Psoas muscle (tissue), 8 donors: ENCODE data around the gene CFB. TPM values are rescaled to one million over a fixed set of nuclear protein-coding genes. Genes with fewer than 3 reads are reported as not detected.

Source experiments
- ATAC-seq, 4 donors: fragments of 200-7000 bp; cut with Tn5 transposase; one replicate each; pipeline ENCODE4 v1.9.1; 2020; ENCODE audit warnings: moderate library complexity in 3 of 4, mild to moderate bottlenecking in 2 of 4
- DNase-seq, 2 donors: peaks; one replicate each; pipeline ENCODE4 v3.0.0-alpha.2; 2020
- H3K27ac ChIP-seq: fragments of 200-600 bp; one replicate; pipeline ENCODE4 v1.8.0; 2022
- H3K27me3 ChIP-seq, 3 donors: fragments of 200-600 bp in 1 of 3; one replicate each; pipeline versions ENCODE4 v1.6.1 to v1.8.0; 2013 to 2022; ENCODE audit warnings: low read length in 2 of 3, mild to moderate bottlenecking in 2 of 3, moderate library complexity in 1 of 3; ENCODE audit not compliant: insufficient read depth in 3 of 3
- H3K36me3 ChIP-seq, 2 donors: fragments of 200-600 bp in 1 of 2; one replicate each; pipeline versions ENCODE4 v1.6.1 to v1.8.0; 2013 to 2022; ENCODE audit warnings: low read depth in 1 of 2, mild to moderate bottlenecking in 1 of 2, moderate library complexity in 1 of 2; ENCODE audit not compliant: insufficient read depth in 1 of 2
- H3K4me1 ChIP-seq: fragments of 200-600 bp; one replicate; pipeline ENCODE4 v1.8.0; 2022
- H3K4me3 ChIP-seq: fragments of 200-600 bp; one replicate; pipeline ENCODE4 v1.8.0; 2022; ENCODE audit warnings: mild to moderate bottlenecking
- H3K9me3 ChIP-seq: fragments of 200-600 bp; one replicate; pipeline ENCODE4 v1.8.0; 2022
- CTCF ChIP-seq: fragments of 200-600 bp; IDR thresholded peaks from one replicate; pipeline ENCODE4 v1.8.0; 2022; ENCODE audit warnings: antibody characterized with exemption
- whole genome bisulfite sequencing, 3 donors: extraction: QIAGEN DNeasy Blood & Tissue Kit; methylation state at CpG; one replicate each; pipeline versions ENCODE4 v1.1.6 to v1.1.7; 2013; 5-methylcytosine and 5-hydroxymethylcytosine counted together
- intact Hi-C, 2 donors: fragments of 100-400 bp; cut with DNase I; formaldehyde crosslinking; loops; one replicate each; pipeline versions ENCODE4 v1.11.0 to v1.14.2; 2022
- polyA plus RNA-seq, 3 donors: library from polyadenylated mRNA; stranded (reverse); fragments of 200-250 nt; gene quantifications; one replicate each; pipeline ENCODE4 v1.2.3, GENCODE V29; 2013
- total RNA-seq, 4 donors: library from RNA; stranded (reverse); fragmentation: NEBNext Ultra II Directional in 2 of 4; extraction: Animal tissue kit (Norgen Biotek cat#: 25700) in 2 of 4; gene quantifications; one replicate each; pipeline versions ENCODE4 v1.2.1 to v1.2.4, GENCODE V29; 2021 to 2023
- donor health status: healthy with polysubstance abuse.
- donor health status: DM: no; HTN: no; CAD: no; lungs with moderate emphysema.
- donor health status: Bipolar disorder and iron deficiency.
- donor health status: healthy.
- donor health status: DM: yes; HTN: yes; CAD: no.
- donor health status: DM: no; HTN: no; CAD: no.
- donor health status: DM: no; HTN: no; CAD: no.
- donor health status: DM: yes; HTN: yes; CAD: no.

Gene CFB
- total and polyA plus RNA-seq, 7 donors, result 1.6 to 5.8 (median 2.5) TPM

DNA sequence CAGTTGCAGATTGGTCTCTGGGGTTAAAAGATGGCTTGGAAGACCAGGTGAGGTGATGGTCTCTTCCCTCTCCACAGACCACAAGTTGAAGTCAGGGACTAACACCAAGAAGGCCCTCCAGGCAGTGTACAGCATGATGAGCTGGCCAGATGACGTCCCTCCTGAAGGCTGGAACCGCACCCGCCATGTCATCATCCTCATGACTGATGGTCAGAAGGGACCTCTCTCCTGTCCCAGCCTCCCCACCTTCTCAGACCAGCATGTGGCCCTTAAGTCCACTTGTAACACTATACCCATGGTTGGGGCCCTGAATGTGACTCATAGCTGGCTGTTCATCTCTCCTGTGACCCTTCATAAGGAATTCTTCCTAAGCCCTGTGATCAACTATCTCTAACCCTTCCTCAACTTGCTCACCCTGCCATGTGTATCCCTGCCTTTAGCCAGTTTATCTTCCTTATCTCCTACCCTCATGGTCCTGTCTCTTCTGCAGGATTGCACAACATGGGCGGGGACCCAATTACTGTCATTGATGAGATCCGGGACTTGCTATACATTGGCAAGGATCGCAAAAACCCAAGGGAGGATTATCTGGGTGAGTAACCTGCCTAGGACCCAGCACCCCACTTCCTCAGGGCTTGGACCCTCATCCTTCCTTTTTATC is 3.0 kb downstream of the CFB start:
- no peak for TF ChIP-seq CTCF
- H3K4me1 ChIP-seq, result no peaks in the 10 kb centered on the region
- peak in 2 of 4 donors; percentile 15 to 29 for ATAC-seq
- H3K27ac ChIP-seq, result no peak overlapping the region
- no peak for DNase-seq
- no peaks in the 10 kb centered on the region for H3K9me3 ChIP-seq
- peaks cover 0 to 30% of the 10 kb centered on the region in 2 donors for H3K36me3 ChIP-seq
- intact Hi-C loops, result no loop called here
- WGBS, 3 donors, result 80 to 82% (median 82%) methylated on average over 6 of the region's 6 CpGs
- peaks cover 0 to 12% (median 0%) of the 10 kb centered on the region in 3 donors for H3K27me3 ChIP-seq
- no peak overlapping the region for H3K4me3 ChIP-seq

- Histone ChIP-seq H3K27ac (no peak overlapping the region), H3K4me1 (no peaks in the 10 kb centered on the region), H3K9me3 (no peaks in the 10 kb centered on the region), H3K27me3 (peaks cover 0 to 2% (median 0%) of the 10 kb centered on the region in 3 donors), H3K36me3 (peaks cover 0 to 41% of the 10 kb centered on the region in 2 donors), H3K4me3 (no peak overlapping the region)
- no peak for DNase-seq
- no peak for ATAC-seq
- WGBS, 3 donors, result 71 to 79% (median 73%) methylated on average over 7 of the region's 7 CpGs
- intact Hi-C loops, result loop anchor here (5.0 kb wide), 4 partner anchors 48 to 403 kb away; partner anchors contain the start of genes LY6G5C (in 2 of the 2), ATP6V1G2 (in 1 of the 2), CSNK2B (in 1 of the 2) and LY6G5B (in 1 of the 2)
- TF ChIP-seq CTCF, result no peak
Observed at GRCh38 chr6:31949926-31950548, 4.1 kb downstream of the CFB start.

DNA sequence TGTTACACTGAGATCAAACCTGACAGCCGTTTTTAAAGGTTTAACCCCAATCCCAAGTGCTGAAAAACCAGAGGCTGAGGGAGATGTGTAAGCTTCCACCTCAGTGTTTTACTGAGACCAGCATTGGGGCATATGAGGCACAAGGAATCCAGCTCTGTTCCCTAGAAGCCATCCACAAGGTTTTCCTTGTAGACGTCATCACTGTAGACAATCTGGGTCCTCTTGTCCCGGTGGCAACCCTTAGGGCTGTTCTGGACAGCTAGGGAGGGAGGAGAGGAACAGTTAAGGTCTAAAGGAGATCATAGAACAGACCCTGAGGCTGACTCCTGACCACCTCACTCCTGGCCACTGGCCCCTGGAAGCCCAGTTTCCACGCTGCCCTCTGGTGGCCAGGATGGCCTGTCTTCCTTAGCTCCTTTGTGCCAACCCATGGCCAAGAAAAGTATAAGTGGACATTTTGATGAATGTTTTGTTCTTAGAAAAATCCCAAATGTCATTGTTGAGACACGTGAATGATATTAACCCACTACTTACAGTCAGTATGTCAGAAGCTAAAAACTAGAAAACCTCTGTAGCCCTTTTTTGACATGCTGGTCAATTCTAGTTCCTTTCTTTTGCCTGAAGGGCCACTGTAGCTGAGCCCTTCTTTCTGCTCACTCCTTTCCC is 6.4 kb downstream of the CFB start:
- Histone ChIP-seq H3K4me1 (peaks cover 1% of the 10 kb centered on the region), H3K27me3 (no peaks in the 10 kb centered on the region), H3K9me3 (no peaks in the 10 kb centered on the region), H3K36me3 (peaks cover 0 to 64% of the 10 kb centered on the region in 2 donors), H3K27ac (no peak overlapping the region), H3K4me3 (no peak overlapping the region)
- peak; percentile 72 for TF ChIP-seq CTCF
- 43 to 58% (median 57%) methylated on average over 5 of the region's 5 CpGs for WGBS, 3 donors
- ATAC-seq, result peak; percentile 68 to 86 (median 72)
- DNase-seq, result peak; percentile 66 to 79
- intact Hi-C loops, result loop anchor here (2.0 to 5.0 kb wide), 5 partner anchors 49 to 405 kb away; partner anchors contain the start of genes LY6G5C (in 2 of the 2), ZBTB12 (in 2 of the 2), ATP6V1G2 (in 1 of the 2) and CSNK2B (in 1 of the 2)

GRCh38 chr6:31952890-31953289 is 7.0 kb downstream of the CFB start:
- Histone ChIP-seq H3K27me3 (no peaks in the 10 kb centered on the region), H3K27ac (no peak overlapping the region), H3K9me3 (no peaks in the 10 kb centered on the region), H3K4me1 (peaks cover 7% of the 10 kb centered on the region), H3K4me3 (no peak overlapping the region), H3K36me3 (peaks cover 0 to 66% of the 10 kb centered on the region in 2 donors)
- ATAC-seq (no peak), DNase-seq (no peak)
- WGBS, 3 donors, result 69 to 74% (median 69%) methylated on average over 5 of the region's 5 CpGs
- no peak for TF ChIP-seq CTCF
- intact Hi-C loops, result loop anchor here (2.0 to 5.0 kb wide), 5 partner anchors 50 to 406 kb away; partner anchors contain the start of genes LY6G5C (in 2 of the 2), ZBTB12 (in 2 of the 2), ATP6V1G2 (in 1 of the 2) and CSNK2B (in 1 of the 2)
